ENCODE measurements around the gene HP1BP3. TPM values are rescaled to one million over a fixed set of nuclear protein-coding genes. Genes with fewer than 3 reads are reported as not detected.

Gene HP1BP3
- total RNA-seq, 1 experiment from 2014 or later = 276 TPM

DNA sequence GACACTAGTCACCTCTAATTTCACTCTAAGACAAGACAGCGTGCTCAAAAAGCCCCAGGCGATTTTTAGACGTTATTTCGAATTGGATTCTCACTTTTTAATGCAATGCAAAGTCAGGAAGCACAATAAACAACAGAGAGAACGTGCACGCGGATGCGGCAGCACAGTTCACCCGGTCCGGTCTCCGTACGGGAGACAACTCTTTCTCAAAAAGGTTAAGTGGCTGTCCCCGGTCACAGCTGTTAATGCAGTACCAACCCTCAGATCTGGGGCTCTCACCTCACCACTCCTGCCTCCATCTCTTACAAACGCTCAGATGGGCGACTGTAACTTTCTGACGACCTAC, 1.2 kb downstream of the HP1BP3 start:
- no peak for DNase-seq (ENCODE audit: low spot score)
- in situ Hi-C loops (cut with HindIII; ENCODE audit: low sequenced_read_pairs) = no loop called here

DNA sequence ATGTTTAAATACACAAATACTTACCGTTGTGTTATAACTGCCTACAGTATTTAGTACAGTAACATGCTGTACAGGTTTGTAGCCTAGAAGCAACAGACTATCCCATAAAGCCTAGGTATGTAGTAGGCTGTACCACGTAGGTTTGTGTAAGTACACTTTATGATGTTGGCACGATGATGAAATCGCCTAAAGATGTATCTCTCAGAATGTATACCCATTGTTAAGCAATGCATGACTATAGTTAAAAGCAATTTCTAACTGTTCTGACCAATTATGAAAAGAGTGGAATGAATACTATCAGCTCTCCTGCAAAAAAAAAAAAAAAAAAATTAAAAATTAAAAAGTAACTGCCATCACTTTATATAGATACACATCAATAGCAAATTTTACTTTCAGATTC, 11.4 kb downstream of the HP1BP3 start:
- in situ Hi-C loops (cut with HindIII; ENCODE audit: low sequenced_read_pairs) = no loop called here
- no peak for DNase-seq (ENCODE audit: low spot score)

DNA sequence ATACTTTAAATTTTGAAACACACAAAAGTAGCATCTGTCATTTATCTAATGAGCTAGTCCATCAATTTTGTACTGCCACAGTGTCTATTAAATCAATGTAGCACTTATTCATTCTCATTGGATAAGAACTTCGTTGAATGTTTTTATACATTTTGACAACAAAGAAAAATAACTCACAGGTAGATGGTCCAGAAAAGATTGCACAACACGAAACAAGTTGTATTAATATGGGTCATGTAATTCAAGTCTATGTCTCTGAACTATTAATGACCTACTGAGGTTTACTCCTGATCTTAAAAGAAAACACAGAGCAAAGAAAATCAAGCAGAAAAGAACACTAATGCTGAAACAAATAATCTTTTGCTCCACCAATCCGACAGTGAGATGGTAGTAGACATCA, 15.3 kb downstream of the HP1BP3 start:
- in situ Hi-C loops (cut with HindIII; ENCODE audit: low sequenced_read_pairs) = no loop called here
- no peak for DNase-seq (ENCODE audit: low spot score)

DNA sequence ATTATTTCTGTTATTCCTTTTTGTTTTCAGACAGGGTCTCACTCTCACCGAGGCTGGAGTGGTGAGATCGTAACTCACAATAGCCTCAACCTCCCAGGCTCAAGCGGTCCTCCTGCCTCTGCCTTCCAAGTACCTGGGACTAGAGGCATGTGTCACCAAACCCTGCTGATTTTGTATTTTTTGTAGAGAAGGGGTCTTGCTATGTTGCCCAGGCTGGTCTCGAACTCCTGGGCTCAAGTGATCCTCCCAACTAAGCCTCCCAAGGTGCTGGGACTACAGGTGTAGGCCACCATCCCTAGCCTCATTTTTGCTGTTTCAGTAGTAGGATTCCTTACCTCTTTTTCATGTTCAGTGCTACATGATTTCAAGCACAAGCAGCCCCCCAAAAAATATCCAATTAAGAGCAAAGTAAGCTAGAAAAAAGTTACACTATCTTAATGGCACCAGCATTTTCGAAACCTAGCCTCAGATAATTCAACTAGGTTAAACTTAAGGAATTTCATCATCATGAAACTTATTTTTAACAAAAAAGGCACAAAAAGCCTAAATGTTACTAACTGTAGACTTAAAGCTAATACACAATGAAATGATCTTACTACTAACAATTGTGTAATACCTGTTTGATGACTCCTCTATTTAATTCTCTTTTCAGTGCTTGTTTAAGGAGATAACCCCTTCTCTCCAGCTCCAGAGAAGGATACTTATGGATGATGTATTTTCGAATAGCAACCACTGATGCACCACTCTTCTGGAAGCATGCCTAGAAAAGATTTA, 16.6 kb downstream of the HP1BP3 start:
- in situ Hi-C loops (cut with HindIII; ENCODE audit: low sequenced_read_pairs) = no loop called here
- DNase-seq (ENCODE audit: low spot score) = no peak

DNA sequence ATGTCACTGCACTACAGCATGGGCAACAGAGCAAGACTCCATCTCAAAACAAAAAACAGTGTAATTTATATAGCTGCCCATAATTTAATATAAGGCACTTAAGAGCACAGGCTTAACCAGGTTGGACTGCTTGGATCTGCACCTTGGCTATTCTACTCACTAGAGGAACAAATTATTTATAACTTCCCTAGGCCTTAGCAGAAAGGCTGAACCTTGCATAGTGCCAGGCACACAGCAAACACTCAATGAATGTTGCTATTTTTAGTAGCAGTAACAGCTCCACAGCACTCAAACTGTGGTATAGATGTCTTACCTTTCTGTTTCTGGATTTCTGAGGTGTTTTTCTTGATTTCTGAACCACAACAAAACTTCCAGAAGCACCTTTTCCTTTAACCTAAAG, 19.8 kb downstream of the HP1BP3 start:
- no peak for DNase-seq (ENCODE audit: low spot score)
- in situ Hi-C loops (cut with HindIII; ENCODE audit: low sequenced_read_pairs) = no loop called here

DNA sequence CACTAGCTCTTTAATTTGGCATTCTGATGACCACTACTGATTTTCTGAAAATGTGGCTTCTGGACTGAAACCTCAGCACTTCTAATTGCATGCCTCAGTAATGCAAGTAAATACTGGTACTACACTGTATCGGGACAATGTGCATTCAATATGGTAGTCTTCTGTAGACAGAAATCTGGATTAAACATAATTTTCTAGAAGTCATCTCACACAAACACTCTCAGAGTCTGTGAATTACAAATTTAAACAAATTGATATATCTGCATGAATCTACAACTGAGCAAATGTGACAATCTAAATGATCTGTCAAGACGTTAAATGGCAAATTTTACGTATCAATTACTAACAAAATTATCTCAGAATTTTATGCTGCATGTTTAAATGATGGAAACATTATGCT, 23.7 kb downstream of the HP1BP3 start:
- in situ Hi-C loops (cut with HindIII; ENCODE audit: low sequenced_read_pairs) = no loop called here
- no peak for DNase-seq (ENCODE audit: low spot score)

DNA sequence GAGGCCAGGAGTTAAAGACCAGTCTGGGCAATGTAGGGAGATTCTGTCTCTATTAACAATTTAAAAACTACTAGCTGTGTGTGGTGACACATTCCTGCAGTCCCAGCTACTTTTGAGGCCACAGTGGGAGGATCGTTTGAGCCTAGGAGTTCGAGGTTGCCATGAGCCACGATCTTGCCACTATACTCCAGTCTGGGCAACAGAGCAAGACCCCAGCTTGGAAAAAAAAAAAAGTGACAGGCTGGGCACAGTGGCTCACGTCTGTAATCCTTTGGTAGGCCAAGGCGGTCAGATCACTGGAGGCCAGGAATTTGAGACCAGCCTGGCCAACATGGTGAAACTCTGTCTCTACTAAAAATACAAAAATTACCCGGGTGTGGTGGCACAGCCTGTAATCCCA, 26.8 kb downstream of the HP1BP3 start:
- in situ Hi-C loops (cut with HindIII; ENCODE audit: low sequenced_read_pairs) = no loop called here

DNA sequence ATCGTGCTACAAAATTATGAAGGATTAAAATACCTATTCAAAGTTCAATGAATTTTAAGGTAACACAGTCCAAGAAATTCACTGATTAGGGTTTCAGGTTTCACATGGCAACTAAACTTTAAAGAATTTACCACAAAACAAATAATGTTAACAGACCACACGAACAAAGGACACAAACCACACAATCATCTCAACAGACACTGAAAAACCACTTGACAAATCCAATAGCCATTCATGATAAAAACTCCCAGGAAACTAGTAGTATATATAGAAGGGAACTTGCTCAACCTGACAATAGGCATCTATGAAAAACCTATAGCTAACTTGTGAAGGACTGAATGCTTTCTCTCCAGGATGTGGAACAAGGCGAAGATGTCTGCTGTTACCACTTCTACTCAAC, 33.5 kb downstream of the HP1BP3 start:
- DNase-seq (ENCODE audit: low spot score) = no peak
- in situ Hi-C loops (cut with HindIII; ENCODE audit: low sequenced_read_pairs) = no loop called here

More for the DNA sequence above, 26.8 kb downstream of the HP1BP3 start:
- DNase-seq (ENCODE audit: low spot score) = no peak

DNA sequence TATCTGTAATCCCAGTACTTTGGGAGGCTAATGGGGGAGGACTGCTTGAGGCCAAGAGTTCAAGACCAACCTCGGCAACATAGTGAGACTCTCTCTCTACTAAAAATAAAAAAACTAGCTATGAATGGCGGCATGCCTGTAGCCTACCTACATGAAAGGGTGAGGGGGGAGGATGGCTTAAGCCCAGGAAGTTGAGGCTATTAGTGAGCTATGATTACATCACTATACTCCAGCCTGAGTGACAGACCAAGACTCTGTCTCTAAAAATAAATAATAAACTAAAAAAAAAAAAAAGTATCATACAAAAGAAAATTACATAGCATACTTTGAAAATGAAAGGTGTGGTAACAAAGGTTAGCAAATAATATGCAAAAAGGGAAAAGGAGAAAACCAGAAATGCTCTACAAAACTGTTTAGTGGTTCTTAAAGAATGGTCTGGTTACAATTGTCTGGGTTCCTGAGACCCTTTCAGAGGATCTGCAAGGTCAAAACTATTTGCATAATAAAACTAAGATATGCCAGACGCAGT, 35.6 kb downstream of the HP1BP3 start:
- no peak for DNase-seq (ENCODE audit: low spot score)
- in situ Hi-C loops (cut with HindIII; ENCODE audit: low sequenced_read_pairs) = no loop called here

DNA sequence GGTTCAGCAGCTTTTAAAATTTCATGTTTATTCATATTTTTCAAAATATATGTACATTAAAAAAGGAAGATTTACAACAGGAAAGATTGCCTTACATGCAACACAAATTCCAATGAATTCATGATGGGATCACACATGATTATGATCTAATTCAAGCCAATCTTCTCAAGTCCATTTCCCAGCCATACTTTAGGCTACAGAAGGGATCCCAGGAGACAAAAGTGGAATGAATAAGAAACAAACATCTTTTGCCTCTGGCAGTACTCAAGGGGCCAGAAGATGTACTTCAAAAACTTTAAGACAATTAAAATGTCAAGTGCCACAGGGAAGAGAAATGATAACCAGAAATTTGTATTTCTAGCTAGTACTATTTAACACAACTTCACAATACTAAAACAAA, 44.4 kb downstream of the HP1BP3 start:
- DNase-seq (ENCODE audit: low spot score) = no peak
- in situ Hi-C loops (cut with HindIII; ENCODE audit: low sequenced_read_pairs) = no loop called here

DNA sequence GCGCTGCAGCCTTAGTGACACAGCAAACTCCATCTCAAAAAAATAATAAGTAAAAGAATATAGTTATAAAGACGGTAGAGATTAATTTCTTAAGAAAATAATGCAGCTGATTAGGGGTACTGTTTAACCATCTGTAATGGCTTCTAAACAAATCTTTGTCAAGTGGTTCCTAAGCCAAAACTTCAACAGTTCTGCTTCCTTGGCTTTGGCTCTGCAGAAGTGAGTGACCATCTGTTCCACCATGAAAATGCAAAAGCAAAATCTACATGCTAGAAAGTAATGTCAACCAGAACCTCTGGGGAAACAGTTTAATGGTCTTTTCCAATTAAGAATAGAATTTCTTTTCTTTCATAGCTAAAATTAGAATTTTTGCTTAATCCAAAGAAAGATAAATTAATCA, 46.3 kb downstream of the HP1BP3 start:
- in situ Hi-C loops (cut with HindIII; ENCODE audit: low sequenced_read_pairs) = no loop called here
- DNase-seq (ENCODE audit: low spot score) = peak; percentile 50

DNA sequence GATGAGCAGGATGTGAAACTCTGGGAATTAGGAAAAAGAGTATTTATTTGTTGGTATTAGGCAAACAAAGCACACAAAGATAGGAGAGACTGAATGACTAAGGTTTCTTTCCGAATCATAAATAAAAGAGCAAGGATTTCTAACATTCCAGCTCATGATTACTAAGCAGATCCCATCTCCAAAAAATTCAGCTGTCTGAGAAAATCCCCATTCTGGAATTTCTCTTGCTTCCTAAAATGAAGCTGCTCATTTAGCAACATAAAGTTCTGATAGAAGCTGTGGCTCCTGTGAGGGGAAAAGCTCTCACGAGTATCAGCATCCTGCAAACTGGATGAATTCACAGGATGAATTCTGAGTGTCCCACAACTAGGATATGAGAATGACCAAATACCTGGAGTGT, 47.9 kb downstream of the HP1BP3 start:
- no peak for DNase-seq (ENCODE audit: low spot score)
- in situ Hi-C loops (cut with HindIII; ENCODE audit: low sequenced_read_pairs) = no loop called here

DNA sequence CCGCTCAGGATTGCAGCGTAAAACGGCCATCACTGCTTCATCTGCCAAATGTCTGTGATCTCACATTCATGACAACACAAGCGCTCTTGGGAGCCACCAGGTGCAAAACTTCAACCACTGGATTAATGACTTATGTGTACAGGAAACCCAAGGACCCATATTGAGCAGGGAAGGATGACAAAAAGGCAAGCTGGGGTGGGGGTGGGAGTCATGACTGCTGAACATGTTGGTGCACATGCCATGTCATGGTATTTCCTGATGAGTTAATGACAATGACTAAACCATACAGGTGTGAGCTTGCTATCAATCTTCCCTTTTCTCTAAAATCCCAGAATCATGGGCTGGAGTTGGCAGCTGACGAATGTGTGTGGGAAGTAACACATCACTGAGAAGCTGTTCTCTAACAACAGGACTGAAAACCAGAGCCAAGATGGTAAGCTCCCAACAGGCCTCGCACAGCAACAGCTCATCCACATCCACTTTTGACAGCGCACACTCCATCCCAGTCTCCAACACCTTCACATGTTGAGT, 51.5 kb downstream of the HP1BP3 start:
- no peak for DNase-seq (ENCODE audit: low spot score)
- in situ Hi-C loops (cut with HindIII; ENCODE audit: low sequenced_read_pairs) = no loop called here

DNA sequence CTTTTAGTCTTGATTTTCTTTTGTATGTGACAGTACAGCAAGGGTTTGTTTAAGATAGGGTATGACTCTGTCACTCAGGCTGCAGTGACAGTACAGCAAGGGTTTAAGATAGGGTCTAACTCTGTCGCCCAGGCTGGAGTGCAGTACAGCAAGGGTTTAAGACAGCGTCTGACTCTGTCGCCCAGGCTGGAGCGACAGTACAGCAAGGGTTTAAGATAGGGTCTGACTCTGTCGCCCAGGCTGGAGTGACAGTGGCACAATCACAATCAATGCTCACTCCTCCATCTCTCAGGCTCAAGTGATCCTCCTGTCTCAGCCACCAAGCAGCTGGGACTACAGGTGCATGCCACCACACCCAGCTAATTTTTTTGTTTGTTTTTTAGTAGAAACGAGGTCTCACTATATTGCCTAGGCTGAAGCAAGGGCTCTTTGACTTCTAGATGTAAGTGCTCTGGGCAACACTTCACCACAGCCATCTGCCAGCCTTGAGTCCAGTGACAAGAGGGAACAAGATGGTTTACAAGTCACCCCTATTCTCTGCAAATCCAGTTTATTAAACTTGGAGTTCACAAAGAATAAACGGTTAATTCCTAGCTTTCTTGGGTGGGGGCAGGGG, 53.6 kb downstream of the HP1BP3 start:
- in situ Hi-C loops (cut with HindIII; ENCODE audit: low sequenced_read_pairs) = no loop called here
- DNase-seq (ENCODE audit: low spot score) = peak; percentile 23

DNA sequence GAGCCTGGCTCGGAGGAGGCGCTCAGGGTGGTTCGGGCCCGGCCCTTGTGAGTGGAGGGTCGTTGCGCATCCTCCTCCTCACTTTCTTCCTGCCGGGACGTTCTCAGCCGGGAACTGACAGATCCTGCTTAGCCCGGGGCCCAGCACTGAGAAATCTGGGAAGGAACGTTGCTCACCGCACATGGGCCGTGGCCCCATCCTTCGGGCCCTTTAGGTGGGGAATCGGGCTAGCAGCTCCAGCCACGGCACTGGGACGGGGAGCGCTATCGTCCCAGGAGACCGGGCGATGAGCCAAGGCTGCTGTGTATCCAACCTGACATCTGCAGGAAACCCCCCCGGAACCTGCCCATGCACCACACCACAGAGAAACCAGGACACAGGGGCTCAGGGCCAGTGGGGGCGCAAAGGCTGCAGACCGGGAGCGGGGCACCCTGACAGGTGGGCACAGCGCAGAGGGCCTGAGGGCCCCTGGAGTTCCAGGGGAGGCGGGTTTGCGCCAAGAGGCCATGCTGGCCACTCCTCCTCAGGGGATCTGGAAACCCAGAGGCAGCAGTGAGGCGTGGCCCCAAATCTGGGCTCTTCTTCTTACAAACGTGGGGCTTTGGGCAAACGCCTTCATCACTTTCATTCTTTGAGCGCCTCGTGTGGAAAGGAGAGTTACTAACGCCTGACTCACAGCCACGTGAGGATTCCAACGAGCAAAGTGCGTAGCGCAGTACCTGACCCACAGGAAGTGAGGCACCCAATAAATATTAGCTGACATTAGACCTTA, 54.3 kb downstream of the HP1BP3 start, which contains the start of gene SH2D5:
Gene SH2D5 (minus strand): TSS at position 116 of the 772 bp plus-strand sequence. CDS start 4,659 bp downstream, outside the sequence.
- in situ Hi-C loops (cut with HindIII; ENCODE audit: low sequenced_read_pairs) = no loop called here
- peak; percentile 87 for DNase-seq (ENCODE audit: low spot score)

DNA sequence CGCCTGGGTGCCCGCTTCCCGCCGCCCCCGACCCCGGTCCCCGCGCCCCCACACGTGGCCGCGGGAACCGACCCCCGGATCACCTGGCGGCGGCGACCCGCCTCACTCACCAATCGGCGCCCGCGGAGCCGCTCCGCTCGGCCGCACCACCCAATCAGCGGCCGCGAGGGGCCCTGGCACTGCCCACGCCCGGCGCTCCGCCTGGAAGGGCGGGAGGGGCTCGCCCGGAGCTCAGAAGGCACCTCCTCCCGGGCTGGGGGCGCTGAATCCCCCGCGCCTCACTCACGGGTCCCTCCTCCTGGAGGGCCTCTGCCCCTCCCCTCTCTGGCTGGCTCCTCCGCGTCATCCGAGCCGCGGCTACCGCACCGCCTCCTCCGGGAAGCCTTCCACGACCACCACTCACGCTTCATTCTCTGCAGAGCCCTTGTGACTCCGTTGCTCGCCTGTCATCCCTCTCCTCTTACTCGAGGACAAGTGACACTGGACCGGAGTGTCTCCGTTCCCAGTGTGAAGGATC, 55.0 kb downstream of the HP1BP3 start:
- in situ Hi-C loops (cut with HindIII; ENCODE audit: low sequenced_read_pairs) = no loop called here
- DNase-seq (ENCODE audit: low spot score) = peak; percentile 68

DNA sequence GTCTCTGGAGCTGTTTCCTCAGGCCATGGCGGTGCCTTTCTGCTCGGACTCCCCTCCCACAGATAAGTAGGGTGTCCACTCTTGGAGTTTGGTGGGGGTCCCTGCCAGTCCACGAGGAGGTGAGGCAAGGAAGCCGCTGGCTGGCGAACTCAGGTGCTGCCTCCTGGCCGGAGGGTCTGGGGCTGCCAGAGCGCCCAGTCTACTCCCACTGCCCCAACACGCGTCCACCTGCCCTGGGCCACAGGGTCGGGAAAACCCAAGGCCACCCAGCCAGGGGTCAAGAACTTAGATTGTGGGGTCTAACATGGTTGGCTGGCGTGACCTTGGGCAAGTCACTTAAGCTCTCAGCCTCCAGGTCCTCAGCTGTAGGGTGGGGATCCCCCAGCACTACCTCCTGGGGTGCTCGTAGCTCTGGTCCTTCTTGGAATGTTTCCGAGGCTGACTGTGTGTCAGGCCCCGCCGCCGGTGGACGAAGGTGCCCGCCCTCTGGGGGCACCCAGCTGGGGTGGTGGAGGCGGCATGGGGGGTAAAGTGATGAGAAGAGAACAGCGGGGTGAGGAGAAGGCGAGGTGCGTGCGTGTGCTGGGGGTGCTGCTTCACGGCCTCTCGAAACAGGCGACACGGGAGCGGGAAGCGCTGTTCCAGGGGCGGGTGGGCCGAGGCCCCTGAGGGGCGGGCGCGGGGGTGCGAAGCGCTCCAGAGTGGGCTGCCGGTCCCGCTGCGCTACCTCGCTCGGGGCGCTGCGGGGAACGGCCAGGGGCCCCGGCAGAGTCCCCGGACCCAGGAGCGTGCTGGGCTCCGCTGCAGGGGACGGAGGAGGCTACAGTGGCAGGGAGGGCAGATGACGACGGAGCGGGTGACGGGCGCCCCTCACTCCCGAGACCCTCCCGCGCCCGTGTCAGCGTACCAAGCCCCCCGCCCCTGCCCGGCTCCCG, 55.8 kb downstream of the HP1BP3 start:
- no peak for DNase-seq (ENCODE audit: low spot score)
- in situ Hi-C loops (cut with HindIII; ENCODE audit: low sequenced_read_pairs) = no loop called here

DNA sequence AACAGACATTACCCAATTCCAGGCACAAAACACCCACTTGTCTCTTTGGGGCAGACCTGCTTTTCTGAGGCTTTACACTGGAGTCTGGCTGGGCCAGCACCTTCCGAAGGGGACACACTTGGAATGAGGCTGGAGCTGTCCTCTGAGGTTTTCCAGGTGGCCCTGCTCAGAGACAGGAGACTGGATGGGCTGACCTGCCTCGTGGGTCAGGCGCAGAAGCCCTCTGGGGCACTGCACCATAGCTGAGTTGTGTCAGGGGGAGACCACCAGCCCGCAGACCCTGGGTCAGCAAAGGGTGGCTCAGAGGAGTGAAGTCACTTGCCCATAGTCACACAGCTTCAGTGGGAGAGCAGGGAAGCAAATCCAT, 56.4 kb downstream of the HP1BP3 start:
- in situ Hi-C loops (cut with HindIII; ENCODE audit: low sequenced_read_pairs) = no loop called here
- DNase-seq (ENCODE audit: low spot score) = no peak

Data from G401 (cell line).